Stimulated activated naive CD8-positive, alpha-beta T cell treated with anti-CD3 and anti-CD28 coated beads, Interleukin-15, Interleukin-2, amounts not matched to agents 100 ng/mL and 50 ng/mL, for 24 hours (primary cell): ENCODE results near the gene PRM2.

Experiments
- H3K27ac Mint-ChIP-seq: one replicate; pipeline ENCODE4 v1.8.0; 2021; ENCODE audit warnings: mild to moderate bottlenecking, mixed read lengths
- H3K27me3 Mint-ChIP-seq: one replicate; pipeline ENCODE4 v1.8.0; 2021; ENCODE audit warnings: mixed read lengths
- H3K36me3 Mint-ChIP-seq: one replicate; pipeline ENCODE4 v1.8.0; 2021; ENCODE audit warnings: low read depth, mixed read lengths
- H3K4me1 Mint-ChIP-seq: one replicate; pipeline ENCODE4 v1.8.0; 2021; ENCODE audit warnings: low read depth, mixed read lengths
- H3K4me3 Mint-ChIP-seq: one replicate; pipeline ENCODE4 v1.8.0; 2021; ENCODE audit warnings: mild to moderate bottlenecking, mixed read lengths
- H3K9me3 Mint-ChIP-seq: one replicate; pipeline ENCODE4 v1.8.0; 2021; ENCODE audit warnings: mixed read lengths

PRM2 gene

GRCh38 chr16:11262915-11263314, 13.4 kb downstream of the PRM2 start:
- Mint-ChIP-seq H3K27ac (no peak overlapping the region), H3K9me3 (no peaks in the 10 kb centered on the region), H3K4me3 (no peak overlapping the region), H3K4me1 (peaks cover 46% of the 10 kb centered on the region), H3K36me3 (no peaks in the 10 kb centered on the region), H3K27me3 (peaks cover 2% of the 10 kb centered on the region)

- Mint-ChIP-seq H3K4me3 (no peak overlapping the region), H3K27ac (no peak overlapping the region), H3K9me3 (no peaks in the 10 kb centered on the region), H3K27me3 (peaks cover 2% of the 10 kb centered on the region), H3K36me3 (no peaks in the 10 kb centered on the region), H3K4me1 (peaks cover 58% of the 10 kb centered on the region)
Observed at GRCh38 chr16:11260596-11260966, 15.7 kb downstream of the PRM2 start.

- Mint-ChIP-seq H3K4me3 (no peak overlapping the region), H3K27ac (peak overlapping the region; percentile 12), H3K36me3 (no peaks in the 10 kb centered on the region)
Observed at GRCh38 chr16:11259655-11260595, 16.4 kb downstream of the PRM2 start.

GRCh38 chr16:11258553-11259492, 17.5 kb downstream of the PRM2 start:
- peak overlapping the region; percentile 12 for H3K27ac Mint-ChIP-seq
- H3K27me3 Mint-ChIP-seq = peaks cover 2% of the 10 kb centered on the region
- peaks cover 47% of the 10 kb centered on the region for H3K4me1 Mint-ChIP-seq

More at GRCh38 chr16:11259655-11260595, 16.4 kb downstream of the PRM2 start:
- Mint-ChIP-seq H3K4me1 (peaks cover 58% of the 10 kb centered on the region), H3K9me3 (no peaks in the 10 kb centered on the region), H3K27me3 (peaks cover 2% of the 10 kb centered on the region)

GRCh38 chr16:11257131-11257938, 18.9 kb downstream of the PRM2 start:
- H3K36me3 Mint-ChIP-seq = peaks cover 23% of the 10 kb centered on the region
- no peaks in the 10 kb centered on the region for H3K9me3 Mint-ChIP-seq
- peaks cover 2% of the 10 kb centered on the region for H3K27me3 Mint-ChIP-seq
- peak overlapping the region; percentile 96 for H3K4me3 Mint-ChIP-seq
- H3K27ac Mint-ChIP-seq = peak overlapping the region; percentile 96
- peaks cover 45% of the 10 kb centered on the region for H3K4me1 Mint-ChIP-seq

More at GRCh38 chr16:11258553-11259492, 17.5 kb downstream of the PRM2 start:
- peaks cover 8% of the 10 kb centered on the region for H3K36me3 Mint-ChIP-seq
- H3K9me3 Mint-ChIP-seq = no peaks in the 10 kb centered on the region
- H3K4me3 Mint-ChIP-seq = no peak overlapping the region

GRCh38 chr16:11256661-11257130, 19.6 kb downstream of the PRM2 start:
- peak overlapping the region; percentile 98 for H3K27ac Mint-ChIP-seq
- peaks cover 29% of the 10 kb centered on the region for H3K36me3 Mint-ChIP-seq
- peaks cover 2% of the 10 kb centered on the region for H3K27me3 Mint-ChIP-seq
- H3K9me3 Mint-ChIP-seq = no peaks in the 10 kb centered on the region
- H3K4me3 Mint-ChIP-seq = peak overlapping the region; percentile 96
- peaks cover 51% of the 10 kb centered on the region for H3K4me1 Mint-ChIP-seq

DNA sequence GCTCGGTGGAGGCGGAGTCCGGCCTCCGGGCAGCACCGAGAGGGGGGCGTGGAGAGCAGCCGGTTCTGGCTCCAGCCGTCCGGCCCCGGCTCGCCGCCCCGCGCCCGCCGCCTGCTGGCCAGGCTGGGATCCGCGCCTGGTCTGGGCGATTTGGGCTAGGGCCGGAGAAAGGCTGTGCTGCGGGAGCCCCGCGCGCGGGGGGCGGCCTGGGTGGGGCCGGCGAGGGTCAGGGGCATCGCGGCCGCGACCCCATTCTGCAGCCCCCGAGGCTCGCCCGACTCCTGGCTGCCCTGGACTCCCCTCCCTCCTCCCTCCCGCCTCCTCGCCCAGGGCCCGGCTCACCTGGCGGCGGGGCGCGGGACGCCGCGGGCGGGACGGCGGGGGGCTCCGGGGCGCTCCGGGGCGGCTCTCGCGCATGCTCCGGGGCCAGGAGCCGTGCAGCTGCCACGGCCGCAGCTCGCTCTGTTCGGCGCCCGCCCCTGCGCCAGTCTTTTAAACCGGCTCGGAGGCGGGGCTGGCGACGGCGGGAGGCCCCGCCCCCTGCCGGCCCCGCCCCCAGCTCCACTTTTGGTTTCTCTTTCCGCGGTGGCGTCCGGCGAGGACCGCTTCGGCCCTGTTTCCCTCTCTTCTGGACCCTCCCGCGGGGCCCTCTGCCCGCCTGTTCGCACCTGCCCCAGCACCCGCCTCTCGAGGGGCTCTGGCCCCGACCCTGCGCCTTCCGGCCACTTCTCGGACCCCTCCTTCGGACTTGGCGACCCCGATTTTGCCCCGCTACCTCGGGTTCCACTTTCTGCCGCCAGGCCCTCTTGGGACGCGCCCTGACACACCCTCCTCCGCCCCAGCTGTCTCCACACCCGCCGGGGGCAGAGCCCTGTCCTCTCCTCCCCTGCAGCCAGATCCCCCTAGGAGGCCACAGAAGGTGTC, 20.3 kb downstream of the PRM2 start, which contains the start of gene SOCS1:
TSS of gene SOCS1 (minus strand) at position 468 of the 924 bp plus-strand sequence. CDS start 726 bp downstream, outside the sequence.
- Mint-ChIP-seq H3K27me3 (peaks cover 2% of the 10 kb centered on the region), H3K9me3 (no peaks in the 10 kb centered on the region), H3K4me1 (peaks cover 55% of the 10 kb centered on the region), H3K36me3 (peaks cover 30% of the 10 kb centered on the region), H3K27ac (peak within 1 kb of the TSS; percentile 98), H3K4me3 (peak within 1 kb of the TSS; percentile 96)

DNA sequence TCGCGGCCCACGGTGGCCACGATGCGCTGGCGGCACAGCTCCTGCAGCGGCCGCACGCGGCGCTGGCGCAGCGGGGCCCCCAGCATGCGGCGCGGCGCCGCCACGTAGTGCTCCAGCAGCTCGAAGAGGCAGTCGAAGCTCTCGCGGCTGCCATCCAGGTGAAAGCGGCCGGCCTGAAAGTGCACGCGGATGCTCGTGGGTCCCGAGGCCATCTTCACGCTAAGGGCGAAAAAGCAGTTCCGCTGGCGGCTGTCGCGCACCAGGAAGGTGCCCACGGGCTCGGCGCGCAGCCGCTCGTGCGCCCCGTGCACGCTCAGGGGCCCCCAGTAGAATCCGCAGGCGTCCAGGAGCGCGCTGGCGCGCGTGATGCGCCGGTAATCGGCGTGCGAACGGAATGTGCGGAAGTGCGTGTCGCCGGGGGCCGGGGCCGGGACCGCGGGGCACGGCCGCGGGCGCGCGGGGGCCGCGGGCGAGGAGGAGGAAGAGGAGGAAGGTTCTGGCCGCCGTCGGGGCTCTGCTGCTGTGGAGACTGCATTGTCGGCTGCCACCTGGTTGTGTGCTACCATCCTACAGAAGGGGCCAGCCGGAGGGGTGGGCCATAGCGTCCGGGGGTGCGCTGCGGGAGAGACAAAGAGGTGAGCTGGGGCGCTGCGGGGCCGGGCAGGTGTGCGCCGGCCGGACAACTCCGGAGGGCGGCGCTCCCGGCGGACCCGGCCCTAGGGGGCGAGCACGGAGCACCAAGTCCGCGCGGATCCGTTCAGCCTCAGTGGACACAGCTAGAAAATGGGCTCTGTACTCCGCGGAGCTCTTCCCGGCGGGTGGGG, 21.2 kb downstream of the PRM2 start:
- no peaks in the 10 kb centered on the region for H3K9me3 Mint-ChIP-seq
- peaks cover 2% of the 10 kb centered on the region for H3K27me3 Mint-ChIP-seq
- H3K4me3 Mint-ChIP-seq = peak overlapping the region; percentile 95
- peaks cover 62% of the 10 kb centered on the region for H3K4me1 Mint-ChIP-seq
- peaks cover 36% of the 10 kb centered on the region for H3K36me3 Mint-ChIP-seq
- peak overlapping the region; percentile 86 for H3K27ac Mint-ChIP-seq

DNA sequence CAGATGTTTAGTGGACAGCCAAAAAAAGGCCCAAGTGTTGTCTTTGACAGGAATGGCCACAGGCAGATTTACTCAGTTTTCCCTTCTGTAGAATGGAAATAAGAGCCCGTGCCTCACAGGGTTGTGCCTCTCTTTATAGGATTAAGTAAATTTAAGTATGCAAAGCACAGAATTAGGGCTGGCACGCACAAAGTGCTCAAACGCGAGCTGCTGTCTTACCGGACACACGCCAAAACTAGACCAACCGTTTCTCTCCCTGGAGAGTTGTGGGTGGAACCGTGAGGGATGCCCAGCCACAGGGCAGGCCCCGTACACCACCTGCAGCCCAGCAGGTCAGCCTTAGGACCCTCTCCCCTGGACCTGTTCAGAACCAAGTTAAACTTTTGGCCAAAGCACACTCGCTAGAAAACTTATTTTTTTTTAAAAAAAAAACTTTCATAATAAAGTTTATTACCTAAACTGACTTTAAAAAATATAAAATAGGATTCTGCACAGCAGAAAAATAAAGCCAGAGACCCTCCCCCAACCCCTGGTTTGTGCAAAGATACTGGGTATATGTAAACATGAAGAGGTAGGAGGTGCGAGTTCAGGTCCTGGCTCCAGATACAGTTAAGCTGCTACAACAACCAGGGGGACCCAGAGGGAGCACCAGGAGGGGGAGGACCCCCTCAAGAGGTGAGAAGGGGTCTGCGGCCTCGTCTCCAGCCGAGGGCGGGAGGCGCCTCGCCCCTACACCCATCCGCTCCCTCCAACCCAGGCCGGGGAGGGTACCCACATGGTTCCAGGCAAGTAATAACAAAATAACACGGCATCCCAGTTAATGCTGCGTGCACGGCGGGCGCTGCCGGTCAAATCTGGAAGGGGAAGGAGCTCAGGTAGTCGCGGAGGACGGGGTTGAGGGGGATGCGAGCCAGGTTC, 22.0 kb downstream of the PRM2 start:
- H3K4me3 Mint-ChIP-seq = peak overlapping the region; percentile 95
- H3K4me1 Mint-ChIP-seq = peaks cover 56% of the 10 kb centered on the region
- no peaks in the 10 kb centered on the region for H3K27me3 Mint-ChIP-seq
- peak overlapping the region; percentile 99 for H3K27ac Mint-ChIP-seq
- no peaks in the 10 kb centered on the region for H3K9me3 Mint-ChIP-seq
- peaks cover 36% of the 10 kb centered on the region for H3K36me3 Mint-ChIP-seq

GRCh38 chr16:11253009-11253994, 23.0 kb downstream of the PRM2 start:
- Mint-ChIP-seq H3K27me3 (no peaks in the 10 kb centered on the region), H3K9me3 (no peaks in the 10 kb centered on the region), H3K4me3 (peak overlapping the region; percentile 95), H3K36me3 (peaks cover 36% of the 10 kb centered on the region), H3K27ac (peak overlapping the region; percentile 99), H3K4me1 (peaks cover 55% of the 10 kb centered on the region)

DNA sequence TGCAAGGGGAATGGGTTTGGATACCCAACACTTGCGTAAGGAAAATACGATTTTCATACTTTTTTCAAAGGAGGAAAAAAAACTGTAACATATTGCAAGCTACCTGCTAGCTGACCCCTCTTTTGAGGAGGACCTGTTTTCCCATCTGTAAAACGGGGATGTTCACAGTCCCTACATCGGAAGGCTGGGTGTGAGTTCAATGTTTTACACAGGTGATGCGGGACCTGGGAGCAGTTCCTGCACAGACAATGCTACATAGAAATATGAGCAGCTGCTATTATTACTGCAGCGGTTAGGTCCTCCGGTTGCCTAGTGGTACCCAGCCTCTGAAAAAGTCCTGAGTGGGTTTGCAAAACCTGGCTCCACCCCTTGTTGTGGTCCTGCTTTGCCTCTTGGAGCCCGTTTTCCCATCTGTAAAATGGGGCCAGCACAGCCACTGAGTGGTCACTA, 23.8 kb downstream of the PRM2 start:
- Mint-ChIP-seq H3K27ac (peak overlapping the region; percentile 99), H3K9me3 (no peaks in the 10 kb centered on the region), H3K4me1 (peaks cover 55% of the 10 kb centered on the region), H3K4me3 (peak overlapping the region; percentile 95), H3K36me3 (peaks cover 40% of the 10 kb centered on the region), H3K27me3 (no peaks in the 10 kb centered on the region)
